Stimulated activated CD4-positive, alpha-beta T cell treated with anti-CD3 and anti-CD28 coated beads, Interleukin-1b, Interleukin-23, amount 100 ng/mL, for 4 hours (primary cell): ENCODE data around the gene CHST8.
"Not testable (repeated sequence)": the region's sequence is repeated elsewhere in the genome, so short reads cannot be mapped to it uniquely, and the experiment has no call there.

Experiments used
- DNase-seq, 2 donors: peaks; one replicate each; pipeline ENCODE4 v3.0.0-alpha.2; 2020; ENCODE audit warnings: low read depth in 2 of 2

The CHST8 gene, protein sequence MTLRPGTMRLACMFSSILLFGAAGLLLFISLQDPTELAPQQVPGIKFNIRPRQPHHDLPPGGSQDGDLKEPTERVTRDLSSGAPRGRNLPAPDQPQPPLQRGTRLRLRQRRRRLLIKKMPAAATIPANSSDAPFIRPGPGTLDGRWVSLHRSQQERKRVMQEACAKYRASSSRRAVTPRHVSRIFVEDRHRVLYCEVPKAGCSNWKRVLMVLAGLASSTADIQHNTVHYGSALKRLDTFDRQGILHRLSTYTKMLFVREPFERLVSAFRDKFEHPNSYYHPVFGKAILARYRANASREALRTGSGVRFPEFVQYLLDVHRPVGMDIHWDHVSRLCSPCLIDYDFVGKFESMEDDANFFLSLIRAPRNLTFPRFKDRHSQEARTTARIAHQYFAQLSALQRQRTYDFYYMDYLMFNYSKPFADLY

DNA sequence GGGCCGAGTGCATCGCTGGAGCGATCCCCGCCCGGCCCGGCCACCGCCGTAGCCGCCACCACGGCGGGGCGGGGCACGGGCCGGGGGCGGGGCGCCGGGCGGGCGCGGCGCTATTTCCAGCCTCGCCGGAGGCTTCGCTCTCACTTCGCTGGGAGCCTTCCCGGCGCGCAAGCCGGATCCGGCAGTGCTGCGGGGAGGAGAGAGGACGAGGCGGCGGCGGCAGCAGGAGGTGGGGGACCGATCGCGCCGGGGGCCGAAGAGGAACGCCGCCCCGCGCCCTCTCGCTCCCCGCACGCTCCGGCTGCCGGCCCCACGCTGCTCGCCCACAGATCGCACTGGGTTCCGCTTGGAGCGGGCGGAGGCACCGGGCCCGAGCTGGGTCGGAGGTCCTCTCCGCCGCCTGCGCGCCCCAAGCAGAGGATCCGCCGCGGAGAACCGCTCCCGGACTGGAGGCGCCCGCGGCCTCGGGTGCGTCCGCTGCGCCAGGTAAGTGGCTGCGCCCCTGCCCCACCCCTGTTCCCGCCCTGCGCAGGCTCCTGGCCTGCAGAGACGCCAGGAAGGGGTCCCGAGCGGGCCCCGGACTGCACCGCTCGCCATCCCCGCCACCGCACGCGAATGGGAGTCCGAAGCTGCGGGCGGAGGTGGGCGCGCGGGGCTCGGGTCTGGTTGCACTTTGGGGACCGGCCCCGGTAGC, at the start of gene CHST8:
CHST8 (plus strand) TSS at position 143 of the 694 bp plus-strand sequence. CDS start 67,309 bp downstream, outside the sequence.
- DNase-seq, result no peak

DNA sequence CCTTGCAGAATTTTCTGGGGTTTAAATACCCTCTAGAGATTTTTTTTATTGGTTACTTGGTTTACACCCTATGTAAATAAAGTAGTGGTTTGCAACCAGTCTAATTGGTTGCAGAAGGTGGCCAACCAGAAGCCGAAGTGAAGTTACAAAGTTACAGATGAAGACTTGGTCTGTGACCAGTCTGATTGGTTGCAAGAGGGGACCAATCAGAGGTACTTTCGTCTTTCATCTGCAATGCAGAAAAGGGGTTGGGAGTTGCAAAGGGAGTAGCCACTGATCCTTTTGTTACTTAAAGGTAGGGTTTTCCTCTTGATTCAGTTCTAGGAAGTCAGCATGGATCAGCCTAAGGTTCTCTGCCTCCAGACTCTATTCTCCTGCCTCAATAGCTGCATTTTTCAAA, 48.8 kb upstream of the CHST8 start:
- no peak for DNase-seq

DNA sequence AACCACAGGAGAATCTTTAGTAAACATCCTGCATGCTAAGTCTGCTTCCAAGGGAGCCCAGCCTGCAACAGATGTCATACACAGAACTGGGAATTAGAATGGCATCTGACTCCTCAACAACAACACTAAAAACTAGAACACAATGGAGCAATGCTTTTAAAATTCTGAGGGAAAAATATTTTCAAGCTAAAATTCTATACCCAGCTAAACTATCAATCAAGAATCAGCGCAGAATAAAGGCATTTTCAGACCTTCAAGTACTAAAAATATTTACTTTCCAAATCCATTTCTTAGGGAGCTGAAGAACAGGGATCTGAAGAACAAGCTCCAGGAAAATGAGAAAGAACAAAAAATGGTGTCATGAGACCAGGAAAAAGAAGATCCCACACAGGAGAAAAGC, 46.9 kb upstream of the CHST8 start:
- no peak for DNase-seq

DNA sequence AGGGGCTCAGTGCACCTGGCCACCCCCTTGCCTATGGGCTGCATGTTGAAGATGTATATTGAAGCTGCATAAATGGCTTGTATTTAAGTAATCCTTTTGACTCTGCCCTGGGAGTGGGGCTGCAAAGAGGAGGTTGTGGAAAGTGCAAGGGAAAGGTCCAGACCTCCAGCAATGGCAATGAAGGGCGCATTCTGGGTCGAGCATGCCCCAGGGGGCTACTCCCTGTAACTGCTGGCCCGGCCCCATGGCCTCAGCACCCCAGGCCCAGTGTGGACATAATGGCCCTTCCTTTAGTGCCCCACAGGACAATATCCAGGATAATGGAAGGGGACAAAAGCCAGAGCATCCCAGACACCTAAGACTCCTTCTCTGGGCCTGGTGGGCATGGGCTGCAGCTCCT, 43.1 kb upstream of the CHST8 start:
- DNase-seq, result no peak

DNA sequence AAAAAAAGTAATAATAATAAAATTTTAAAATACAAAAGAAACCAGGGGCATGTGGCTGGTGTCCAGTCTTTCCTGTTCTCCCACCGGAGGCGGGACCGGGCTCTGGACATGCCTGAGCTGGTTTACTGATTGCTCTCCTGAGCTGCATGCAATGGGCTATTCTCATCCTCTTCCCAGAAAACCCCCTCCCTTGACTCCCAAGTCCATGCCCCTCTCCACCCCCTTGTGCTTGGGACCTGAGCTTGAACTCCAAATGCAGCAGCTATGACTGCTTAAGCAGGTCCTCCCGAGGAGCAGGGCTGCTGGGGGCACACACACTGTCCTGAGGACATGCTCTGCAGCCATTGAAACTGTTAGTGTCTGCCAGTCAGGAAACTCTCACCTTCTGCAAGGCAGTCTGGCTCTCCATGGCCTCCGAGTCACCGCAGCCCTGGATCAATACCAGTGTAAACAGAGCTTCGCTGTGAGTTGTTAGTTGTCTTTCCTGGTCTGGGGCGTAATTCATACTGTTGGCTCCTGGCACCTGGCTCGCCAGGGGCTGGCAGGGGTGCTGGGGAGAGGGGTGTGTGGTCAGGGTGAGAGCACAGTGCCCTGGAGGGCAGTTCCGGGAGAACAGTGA, 41.6 kb upstream of the CHST8 start:
- DNase-seq, result no peak

DNA sequence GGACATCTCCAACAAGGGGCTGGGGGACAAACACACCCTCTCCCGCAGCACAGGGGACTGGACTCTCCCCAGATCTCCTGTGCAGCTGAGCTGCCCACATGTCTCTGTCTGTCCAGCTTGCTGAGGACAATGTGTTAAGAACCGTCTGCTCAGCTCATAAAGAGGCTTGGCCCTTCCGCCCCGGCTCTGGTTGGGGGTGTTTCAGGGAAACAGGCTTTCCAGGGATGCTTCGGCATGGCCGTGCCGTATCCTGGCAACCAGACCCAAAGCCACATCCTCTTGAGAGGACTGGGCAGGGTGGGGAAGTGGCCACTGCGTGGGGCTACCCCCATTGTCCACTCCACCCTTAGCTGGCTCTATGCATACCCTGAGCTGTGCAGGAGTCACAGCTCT, 41.1 kb upstream of the CHST8 start:
- no peak for DNase-seq

DNA sequence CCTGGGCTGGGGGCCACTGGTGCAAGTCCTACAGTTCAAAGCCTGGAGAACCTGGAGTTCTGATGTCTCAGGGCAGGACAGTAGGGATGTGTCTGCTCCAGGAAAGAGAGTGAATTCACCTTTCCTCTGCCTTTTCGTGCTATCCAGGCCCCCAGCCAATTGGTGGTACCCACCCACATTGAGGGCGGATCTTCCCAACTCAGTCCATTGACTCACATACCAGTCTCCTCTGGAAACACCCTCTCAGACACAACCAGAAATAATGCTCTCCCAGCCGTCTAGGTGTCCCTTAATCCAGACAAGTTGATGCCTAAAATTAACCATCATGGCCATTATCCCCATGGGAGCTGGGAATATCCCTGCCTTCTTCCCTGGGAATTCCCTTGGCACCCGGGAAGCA, 38.8 kb upstream of the CHST8 start:
- DNase-seq, result no peak

DNA sequence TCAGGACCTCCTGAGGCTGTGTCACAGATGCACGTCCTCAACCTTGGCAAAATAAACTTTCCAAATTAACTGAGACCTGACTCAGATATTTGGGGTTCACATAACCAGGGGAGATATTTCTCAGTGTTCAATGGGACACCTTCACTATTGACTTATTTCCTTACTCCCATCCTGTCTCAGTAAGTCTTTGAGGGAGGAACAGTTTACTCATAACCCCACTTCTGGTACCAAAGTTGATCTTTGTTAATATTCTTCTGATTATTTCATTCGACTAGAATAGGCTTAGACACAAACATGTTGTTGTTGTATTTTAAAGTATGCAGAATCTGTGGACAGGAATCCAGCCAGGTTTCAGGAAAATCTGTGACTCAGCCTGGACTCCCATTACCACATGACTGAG, 34.6 kb upstream of the CHST8 start:
- no peak for DNase-seq

DNA sequence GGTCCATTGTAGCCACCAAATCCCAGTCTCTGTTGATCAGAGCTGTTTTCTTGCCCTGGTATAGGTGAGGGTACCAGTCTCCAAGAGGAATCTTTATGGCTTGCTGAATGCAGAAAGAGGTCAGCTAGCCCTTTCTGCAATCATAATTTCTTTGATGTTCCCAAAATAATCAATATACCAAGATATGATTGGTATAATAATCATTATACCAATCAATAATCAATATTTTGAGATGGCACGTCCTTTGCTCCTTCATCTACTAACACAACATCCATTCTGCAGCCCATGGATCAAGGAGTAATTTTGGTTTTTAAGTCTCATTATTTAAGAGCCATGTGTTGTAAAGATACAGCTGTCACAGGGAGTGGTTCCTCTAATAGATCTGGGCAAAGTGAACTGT, 31.5 kb upstream of the CHST8 start:
- DNase-seq, result no peak

DNA sequence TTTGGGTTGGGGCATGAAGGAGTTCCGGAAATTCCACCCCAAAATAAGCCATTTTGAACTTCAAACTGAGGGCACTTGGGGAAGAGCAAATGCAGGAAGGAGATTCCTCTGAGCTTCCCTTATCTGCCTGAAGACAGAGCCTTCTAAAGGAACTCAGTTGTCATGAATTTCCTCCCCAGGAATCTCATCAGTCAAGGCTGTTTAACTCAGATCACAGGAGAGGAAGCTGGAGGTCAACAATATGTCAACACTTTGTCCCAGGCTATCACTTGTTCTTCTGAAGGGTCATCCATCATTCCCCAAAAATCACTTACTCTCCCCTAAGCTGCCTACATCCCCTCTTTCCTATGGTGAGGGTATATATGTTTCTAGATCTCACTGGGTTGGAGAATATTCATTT, 26.0 kb upstream of the CHST8 start:
- DNase-seq, result no peak

DNA sequence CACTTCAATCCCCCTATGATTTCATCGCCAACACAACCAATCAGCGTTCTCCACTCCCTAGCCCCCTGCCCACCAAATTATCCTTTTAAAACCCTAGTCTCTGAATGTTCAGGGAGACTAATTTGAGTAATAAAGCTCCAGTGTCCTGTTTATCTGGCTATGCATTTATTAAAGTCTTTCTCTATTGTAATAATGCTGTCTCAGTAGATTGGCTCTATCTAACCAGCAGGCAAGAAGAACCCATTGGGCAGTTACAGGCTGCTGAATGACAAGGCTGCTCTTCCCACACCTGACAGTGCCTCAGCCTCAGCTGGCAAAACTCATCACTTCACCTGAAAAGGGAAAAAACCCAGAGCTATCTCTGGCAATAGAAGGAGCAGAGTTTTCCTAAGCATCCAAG, 20.2 kb upstream of the CHST8 start:
- no peak for DNase-seq

DNA sequence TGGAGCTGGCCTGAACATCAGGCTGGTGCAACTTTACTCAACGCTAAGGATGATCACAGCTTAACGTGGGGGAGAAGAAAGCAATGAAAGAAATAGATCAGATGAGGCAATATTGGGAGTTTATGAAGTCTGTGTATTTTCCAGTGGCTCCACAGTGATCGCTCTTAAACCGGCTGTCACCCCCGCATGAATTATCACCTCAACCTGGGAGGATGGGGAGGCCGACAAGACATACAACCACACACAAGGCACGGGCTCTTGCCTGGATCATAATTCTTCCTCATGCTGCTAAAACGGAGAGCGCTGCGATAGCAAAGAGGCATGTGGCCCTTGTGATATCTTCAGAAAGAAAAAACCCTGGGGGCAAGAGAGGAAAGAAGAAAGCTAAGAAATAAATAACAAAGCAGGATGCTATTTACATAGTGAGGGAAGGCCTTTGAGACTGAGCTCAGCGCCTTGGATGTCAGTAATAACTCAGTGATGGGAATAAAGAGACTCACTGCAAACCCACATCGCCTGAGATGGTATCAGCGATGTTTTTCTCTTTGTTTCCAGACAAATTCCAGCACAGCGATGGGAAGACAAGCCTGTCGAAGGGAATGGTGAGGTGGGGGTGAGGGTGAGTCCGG, 19.1 kb upstream of the CHST8 start:
- no peak for DNase-seq

DNA sequence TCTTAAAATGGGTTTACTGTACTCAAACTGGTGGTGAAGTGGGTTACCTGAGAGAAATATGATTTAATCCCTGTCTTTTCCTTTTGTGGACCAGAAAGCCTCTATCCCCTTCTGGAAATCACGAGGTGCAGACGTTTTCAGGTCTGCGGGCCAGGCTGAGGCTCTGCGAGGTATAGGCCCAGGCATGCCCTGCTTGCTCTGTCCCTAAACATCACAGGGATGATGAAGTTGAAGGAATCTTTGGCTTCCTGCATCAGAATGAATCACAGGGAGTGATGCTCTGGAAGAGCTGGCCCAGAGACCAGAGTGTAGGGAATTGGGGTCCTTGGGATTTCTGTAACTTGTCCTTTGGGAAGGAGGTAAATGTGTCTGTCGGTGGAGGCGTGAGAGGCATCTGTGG, 18.4 kb upstream of the CHST8 start:
- DNase-seq, result no peak

DNA sequence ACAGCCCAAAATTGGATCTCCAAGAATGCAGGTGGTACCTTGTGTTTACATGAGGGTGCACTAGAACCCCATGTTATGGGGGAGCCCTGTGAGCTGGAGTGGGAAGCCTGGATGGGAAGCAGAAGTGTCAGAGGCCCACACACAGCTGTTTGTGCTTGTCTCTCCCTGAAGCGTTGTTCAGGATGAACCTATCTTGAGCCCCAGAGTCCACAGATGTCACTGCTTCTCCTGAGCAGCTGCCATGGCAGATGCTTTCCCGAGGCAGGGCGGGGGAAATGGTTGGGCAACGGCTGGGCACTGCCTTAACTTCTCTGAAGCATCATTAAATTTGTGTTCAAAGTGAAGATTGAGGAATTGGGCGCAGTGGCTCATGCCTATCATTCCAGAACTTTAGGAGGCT, 17.1 kb upstream of the CHST8 start:
- DNase-seq, result no peak

DNA sequence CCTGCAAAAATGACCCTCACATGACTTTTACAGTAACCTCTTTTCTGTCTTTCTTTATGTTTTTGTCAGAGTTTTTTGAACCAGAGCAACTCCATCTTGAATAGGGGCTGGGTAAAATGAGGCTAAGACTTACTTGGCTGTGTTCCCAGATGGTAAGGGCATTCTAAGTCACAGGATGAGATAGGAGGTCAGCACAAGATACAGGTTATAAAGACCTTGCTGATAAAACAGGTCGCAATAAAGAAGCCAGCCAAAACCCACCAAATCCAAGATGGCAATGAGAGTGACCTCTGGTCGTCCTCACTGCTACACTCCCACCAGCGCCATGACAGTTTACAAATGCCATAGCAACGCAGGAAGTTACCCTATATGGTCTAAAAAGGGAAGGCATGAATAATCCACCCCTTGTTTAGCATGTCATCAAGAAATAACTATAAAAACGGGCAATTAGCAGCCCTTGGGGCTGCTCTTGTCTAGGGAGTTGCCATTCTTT, 15.9 kb upstream of the CHST8 start:
- DNase-seq, result not testable (repeated sequence)

DNA sequence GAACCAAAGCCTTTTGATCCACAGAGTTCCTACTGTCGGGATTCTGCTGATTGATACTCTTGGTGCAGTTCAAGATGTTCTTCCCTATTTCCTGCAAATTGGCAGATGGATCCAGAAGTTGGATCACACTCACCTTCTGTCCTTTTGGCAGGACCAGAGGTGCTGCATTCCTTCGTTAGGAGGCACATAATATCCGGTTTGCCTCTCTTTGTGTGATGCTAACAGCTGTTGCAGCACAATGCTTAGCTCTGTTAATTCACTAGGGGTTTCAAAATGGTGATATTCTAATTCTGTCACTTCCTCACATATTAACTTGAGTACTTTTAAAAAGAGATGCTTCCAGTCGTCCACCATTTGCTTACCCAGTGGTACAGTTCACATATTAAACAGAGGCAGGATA, 15.2 kb upstream of the CHST8 start:
- DNase-seq, result no peak

DNA sequence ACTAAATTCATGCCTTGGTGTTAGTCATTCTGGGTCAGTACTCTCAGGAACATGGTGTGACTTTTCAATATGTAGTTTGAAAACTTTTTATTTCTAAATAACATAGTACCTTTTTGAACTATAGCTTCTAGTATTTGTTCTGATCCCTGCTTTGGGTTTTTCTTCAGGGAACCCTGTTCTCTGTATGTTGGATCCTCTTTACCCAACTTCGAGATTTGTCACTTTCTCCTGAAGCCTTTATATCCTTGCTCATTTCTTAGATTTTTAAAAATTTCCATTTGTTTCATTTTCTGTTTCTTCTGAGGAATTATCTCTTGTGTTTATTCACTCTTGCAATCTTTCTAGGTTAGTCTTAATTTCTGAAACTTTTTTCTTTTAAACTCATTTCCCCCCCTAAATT, 12.4 kb upstream of the CHST8 start:
- no peak for DNase-seq

DNA sequence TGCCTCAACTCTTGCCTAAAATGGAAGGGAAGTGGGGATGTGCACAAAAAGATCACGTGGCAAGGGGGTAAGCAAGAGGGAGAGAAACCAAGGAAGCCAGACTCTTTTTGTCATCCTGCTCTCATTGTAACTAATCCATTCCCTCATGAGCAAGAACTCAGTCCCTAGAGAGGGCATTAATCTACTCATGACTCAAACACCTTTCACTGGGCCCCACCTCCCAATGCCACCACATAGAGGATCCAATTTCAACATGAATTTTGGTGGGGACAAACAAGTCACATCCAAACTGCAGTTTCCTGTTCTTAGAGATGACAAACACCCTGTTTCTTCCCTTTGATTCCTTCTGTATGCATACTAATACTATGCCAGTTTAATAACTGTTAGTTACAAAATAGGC, 11.2 kb upstream of the CHST8 start:
- no peak for DNase-seq

DNA sequence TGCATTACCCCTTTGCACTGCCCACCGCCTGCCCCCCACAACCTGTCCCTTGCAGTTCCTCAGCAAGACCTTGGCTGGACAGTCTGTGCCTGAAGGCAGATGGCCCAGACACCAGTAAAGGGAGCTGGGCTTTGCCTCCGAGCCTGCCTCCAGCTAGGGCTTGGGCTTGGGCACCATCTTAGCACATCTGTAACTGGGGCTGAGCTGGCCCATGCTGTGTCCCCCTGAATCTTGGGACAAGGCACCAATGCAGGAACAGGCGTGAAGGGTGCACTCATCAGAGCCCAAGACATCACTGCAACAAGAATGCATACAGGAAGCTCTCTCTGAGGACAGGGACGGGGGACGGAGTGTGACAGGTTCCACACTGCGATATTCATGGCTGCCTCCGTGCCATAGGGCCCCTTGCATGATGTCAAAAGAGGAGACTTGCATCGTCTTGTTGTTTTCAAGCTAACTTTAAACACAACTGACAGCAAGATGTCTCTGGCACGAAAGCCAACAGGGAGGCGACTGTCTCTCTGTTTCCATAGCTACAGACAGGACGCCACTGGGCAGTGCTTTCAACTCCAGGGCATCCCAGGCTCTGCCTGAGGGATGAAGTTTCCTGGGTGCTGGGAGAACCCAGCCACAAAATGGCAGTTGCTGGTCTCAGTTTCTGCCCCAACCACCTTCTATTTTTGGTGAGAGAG, 8.7 kb upstream of the CHST8 start:
- DNase-seq, result no peak

DNA sequence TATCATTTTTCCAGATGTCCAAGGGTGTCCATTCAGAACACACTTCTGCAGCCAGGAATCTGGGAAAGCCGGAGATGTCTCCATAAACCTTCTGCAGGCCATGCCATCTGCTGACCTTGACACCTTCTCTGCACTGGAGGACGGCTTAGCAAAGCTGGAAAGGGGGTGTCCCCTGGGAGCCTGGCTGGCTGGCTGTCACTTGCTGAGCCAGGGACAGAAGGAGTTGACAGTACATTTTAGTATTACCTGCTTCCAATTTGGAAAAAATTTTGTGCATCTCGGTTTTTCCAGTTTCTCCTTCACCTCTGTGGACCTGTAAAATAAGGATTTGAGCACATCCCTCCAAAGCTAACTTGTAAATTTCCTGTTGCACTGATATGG, 8.1 kb upstream of the CHST8 start:
- DNase-seq, result no peak

DNA sequence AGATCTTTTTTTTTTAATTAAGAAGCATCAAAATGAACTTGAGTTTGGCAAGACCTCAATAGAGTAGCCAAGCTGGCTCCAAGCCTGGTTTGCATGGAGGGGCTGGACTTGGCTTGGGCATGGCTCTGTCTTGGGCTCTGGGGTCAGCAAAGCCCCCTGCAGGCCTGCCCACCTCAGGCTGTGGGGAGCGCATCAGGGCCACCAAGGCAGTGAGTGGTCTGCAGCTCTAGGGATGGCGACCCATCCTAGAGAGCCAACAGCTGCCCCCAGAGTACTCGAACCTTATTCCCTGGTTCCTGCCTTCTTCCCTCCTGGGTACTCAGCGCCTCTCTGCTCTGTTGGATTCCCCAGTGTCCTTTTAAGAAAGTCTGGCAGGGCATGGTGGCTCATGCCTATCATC, 5.4 kb upstream of the CHST8 start:
- DNase-seq, result no peak

DNA sequence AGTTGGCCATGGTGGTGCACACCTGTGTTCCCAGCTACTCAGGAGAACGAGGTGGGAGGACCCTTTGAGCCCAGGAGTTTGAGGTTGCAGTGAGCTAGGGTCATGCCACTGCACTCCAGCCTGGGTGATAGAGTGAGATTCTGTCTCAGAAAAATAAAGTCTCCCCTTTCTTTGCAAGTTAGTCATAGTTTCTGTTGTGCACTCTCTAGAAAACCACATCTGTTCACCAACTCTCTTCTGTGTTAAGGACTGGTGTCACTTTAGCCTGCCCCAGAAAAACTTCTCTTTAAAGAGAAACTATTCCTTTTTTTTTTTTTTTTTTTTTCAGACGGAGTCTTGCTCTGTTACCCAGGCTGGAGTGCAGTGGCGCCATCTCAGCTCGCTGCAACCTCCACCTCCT, 4.9 kb upstream of the CHST8 start:
- no peak for DNase-seq
